GM19238 (cell line): ENCODE results near the gene SLC35F4.

Experiments
- DNase-seq: peaks from one replicate; pipeline ENCODE4 v3.0.0; 2011; ENCODE audit warnings: low spot score; ENCODE audit not compliant: insufficient read length

SLC35F4 gene

GRCh38 chr14:57547131-57547530 lies 318.8 kb downstream of the SLC35F4 start:
- no peak for DNase-seq

GRCh38 chr14:57533214-57533613 lies 332.7 kb downstream of the SLC35F4 start:
- no peak for DNase-seq

GRCh38 chr14:57530571-57530970 lies 335.3 kb downstream of the SLC35F4 start:
- DNase-seq, result no peak

- DNase-seq, result no peak
These were observed 338.9 kb downstream of the SLC35F4 start for GRCh38 chr14:57526942-57527341.

- DNase-seq, result no peak
These were observed 346.8 kb downstream of the SLC35F4 start for GRCh38 chr14:57519043-57519442.
